ENCODE measurements around the gene XIRP1. TPM values are rescaled to one million over a fixed set of nuclear protein-coding genes. Genes with fewer than 3 reads are reported as not detected.
"Not testable (repeated sequence)": the region's sequence is repeated elsewhere in the genome, so short reads cannot be mapped to it uniquely, and the experiment has no call there.

Gene XIRP1
- total RNA-seq, 1 donor = 0.09 TPM

DNA sequence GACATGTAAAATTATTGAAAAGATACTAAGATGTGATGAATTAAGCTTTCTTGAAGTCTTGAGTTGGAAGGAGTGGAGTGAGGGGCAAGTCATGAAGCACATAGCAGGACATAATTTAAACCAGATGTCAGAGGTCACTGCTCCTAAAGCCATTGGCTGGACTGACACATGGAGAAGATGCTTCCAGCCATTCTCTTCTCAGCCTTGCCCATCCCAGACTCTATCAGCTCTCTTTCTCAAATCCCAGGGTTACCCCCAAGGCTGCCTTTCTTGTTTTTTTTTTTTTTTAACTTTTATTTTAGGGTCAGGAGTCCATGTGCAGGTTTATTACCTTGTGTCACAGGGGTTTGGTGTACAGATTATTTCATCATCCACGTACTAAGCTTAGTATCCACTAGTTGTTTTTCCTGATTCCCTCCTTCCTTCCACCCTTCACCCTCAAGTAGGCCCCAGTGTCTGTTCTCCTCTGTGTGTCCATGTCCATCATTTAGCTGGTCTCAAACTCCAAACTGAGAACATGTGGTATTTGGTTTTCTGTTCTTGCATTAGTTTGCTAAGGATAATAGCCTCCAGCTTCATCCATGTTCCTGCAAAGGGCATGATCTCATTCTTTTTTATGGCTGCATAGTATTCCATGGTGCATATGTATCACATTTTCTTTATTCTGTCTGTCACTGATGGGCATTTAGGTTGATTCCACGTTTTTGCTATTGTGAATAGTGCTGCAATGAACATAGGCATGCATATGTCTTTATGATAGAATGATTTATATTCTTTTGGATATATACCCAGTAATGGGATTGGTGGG, 18.9 kb downstream of the XIRP1 start:
- no peak for DNase-seq (ENCODE audit: low read depth)
- TF ChIP-seq, protein P1, sequence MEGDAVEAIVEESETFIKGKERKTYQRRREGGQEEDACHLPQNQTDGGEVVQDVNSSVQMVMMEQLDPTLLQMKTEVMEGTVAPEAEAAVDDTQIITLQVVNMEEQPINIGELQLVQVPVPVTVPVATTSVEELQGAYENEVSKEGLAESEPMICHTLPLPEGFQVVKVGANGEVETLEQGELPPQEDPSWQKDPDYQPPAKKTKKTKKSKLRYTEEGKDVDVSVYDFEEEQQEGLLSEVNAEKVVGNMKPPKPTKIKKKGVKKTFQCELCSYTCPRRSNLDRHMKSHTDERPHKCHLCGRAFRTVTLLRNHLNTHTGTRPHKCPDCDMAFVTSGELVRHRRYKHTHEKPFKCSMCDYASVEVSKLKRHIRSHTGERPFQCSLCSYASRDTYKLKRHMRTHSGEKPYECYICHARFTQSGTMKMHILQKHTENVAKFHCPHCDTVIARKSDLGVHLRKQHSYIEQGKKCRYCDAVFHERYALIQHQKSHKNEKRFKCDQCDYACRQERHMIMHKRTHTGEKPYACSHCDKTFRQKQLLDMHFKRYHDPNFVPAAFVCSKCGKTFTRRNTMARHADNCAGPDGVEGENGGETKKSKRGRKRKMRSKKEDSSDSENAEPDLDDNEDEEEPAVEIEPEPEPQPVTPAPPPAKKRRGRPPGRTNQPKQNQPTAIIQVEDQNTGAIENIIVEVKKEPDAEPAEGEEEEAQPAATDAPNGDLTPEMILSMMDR (IDR thresholded peaks at IDR 0.05; ENCODE audit: insufficient read depth, low read length) = no peak
- H3K4me3 ChIP-seq (ENCODE audit: low read depth, low read length) = no peak overlapping the region

DNA sequence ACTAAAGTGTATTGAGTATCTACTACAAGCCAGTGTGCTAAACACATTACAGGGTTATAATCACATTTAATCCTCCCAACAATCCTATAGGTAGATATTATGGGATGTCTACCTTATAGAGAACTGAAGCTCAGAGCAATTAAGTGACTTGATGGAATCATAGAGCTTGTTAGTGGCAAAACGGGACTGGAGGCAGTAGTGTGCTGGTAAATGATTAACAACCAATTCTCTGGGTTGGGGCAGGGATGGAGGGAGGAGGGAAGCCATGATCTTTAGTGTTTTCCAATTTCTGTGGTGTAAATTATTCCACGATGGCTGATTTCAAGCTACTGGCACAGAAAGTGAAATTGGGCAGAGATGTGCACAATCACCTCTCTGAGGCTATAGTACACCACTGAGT, 20.5 kb downstream of the XIRP1 start:
- H3K4me3 ChIP-seq (ENCODE audit: low read depth, low read length) = no peak overlapping the region
- DNase-seq (ENCODE audit: low read depth) = no peak
- TF ChIP-seq, protein P1 (IDR thresholded peaks at IDR 0.05; ENCODE audit: insufficient read depth, low read length) = no peak

DNA sequence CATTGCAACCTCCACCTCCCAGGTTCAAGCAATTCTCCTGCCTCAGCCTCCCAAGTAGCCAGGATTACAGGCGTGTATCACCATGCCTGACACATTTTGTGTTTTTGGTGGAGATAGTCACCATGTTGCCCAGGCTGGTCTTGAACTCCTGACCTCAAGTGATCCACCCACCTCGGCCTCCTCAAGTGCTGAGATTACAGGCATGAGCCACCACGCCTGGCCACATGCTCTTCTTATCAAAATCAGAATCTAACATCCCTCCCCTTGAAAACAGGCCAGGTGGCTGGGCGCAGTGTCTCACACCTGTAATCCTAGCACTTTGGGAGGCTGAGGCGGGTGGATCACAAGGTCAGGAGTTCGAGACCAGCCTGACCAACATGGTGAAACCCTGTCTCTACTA, 21.5 kb downstream of the XIRP1 start:
- DNase-seq (ENCODE audit: low read depth); H3K4me3 ChIP-seq (ENCODE audit: low read depth, low read length): not testable (repeated sequence)

DNA sequence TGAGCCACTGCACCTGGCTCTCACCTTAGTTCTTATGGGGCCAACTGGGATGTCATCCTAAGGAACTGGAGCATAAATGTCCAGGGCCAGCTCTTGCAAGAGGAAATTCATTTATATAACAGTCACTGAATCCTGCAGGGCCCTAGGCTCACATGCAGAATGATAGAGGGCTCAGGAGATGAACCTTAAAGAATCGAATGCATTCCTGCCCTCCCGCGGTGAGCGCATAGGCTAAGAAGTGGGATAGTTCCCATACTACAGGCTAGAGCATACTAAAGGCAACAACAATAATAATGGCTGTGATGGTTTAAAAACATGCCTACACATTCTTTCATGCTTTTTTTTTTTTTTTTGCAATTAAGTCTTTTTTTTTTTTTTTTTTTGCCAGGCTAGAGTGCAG, 21.9 kb downstream of the XIRP1 start:
- no peak overlapping the region for H3K4me3 ChIP-seq (ENCODE audit: low read depth, low read length)
- TF ChIP-seq, protein P1 (IDR thresholded peaks at IDR 0.05; ENCODE audit: insufficient read depth, low read length) = no peak
- no peak for DNase-seq (ENCODE audit: low read depth)

DNA sequence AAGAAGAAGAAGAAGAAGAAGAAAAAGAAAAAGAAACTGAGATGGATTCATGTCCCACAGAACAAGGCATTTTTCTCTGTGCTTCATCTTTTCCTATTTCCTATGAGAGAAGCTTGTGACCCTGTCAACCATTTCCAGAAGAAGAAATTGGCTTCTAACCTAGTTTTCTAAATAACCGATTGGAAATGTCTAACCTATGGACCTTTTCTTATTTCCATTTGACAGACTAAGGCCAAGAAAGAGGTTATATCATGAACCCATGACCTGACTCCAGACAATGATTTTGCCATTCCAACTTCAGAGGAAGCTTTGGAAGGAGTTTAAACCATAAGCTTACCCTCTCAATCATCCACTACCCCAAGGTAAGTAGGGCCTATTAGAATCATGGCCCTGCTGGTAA, 22.7 kb downstream of the XIRP1 start:
- H3K4me3 ChIP-seq (ENCODE audit: low read depth, low read length) = no peak overlapping the region
- TF ChIP-seq, protein P1 (IDR thresholded peaks at IDR 0.05; ENCODE audit: insufficient read depth, low read length) = no peak
- no peak for DNase-seq (ENCODE audit: low read depth)

DNA sequence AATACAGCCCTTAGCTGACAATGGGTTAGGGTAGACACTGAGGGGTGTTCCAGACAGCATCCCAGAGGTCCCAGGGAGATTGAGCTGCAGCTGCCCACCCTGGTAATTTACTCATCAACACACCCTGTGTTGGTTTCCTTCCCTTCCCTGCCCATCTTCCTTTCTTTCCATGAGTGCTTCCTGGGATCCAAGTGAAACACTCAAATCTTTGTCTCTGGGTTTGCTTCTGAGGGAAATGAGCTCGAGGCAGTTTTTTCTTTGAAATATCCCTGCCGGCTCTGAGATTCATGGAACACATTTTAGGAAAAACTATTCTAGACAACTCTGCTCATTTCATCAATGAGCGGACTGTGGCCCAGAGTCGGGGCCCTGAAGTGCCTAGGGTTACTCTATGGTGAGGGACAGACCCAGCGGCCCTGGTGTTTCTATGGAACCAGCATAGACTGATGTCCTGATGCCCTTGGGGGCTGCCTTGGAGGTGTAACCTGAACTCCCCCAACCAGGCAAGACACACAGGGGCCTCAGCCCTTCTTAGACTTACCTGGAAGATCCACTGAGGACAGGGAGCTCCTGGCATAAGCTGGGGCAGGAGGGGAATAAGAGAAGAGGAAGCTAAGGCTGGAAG, 24.1 kb downstream of the XIRP1 start:
- TF ChIP-seq, protein P1 (IDR thresholded peaks at IDR 0.05; ENCODE audit: insufficient read depth, low read length) = no peak
- no peak overlapping the region for H3K4me3 ChIP-seq (ENCODE audit: low read depth, low read length)
- no peak for DNase-seq (ENCODE audit: low read depth)

DNA sequence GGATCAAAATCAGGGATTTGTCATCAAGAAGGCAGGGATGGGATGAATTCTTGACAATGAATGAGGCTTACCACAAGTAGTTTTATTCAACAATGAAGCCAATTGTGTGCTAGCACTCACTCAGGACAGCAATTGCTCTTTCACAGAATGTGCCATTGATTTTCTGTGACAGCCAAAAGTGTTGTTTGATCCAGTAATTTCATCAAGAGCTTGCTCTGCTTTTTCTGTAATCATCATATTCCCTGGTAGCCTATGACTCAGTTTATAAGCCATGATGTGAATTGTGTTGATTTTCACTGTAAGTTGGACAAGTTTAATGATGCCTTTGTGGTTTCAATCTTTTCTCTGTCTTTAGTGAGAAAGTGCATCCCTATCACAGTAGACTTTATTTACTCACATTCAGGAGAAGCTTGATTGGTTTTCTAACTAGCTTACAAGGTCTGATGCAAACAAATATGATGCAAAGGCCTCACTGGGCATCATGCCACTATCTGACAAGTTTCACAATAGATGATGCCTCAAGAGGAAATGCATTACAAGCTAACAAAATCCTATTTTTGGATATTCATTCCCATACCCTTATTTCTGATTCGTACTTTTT, 25.4 kb downstream of the XIRP1 start:
- TF ChIP-seq, protein P1 (IDR thresholded peaks at IDR 0.05; ENCODE audit: insufficient read depth, low read length) = no peak
- peak; percentile 97 for DNase-seq (ENCODE audit: low read depth)
- H3K4me3 ChIP-seq (ENCODE audit: low read depth, low read length) = no peak overlapping the region
